ENCODE results near the gene PKP4. TPM values are rescaled to one million over a fixed set of nuclear protein-coding genes. Genes with fewer than 3 reads are reported as not detected.
"Not testable (repeated sequence)": the region's sequence is repeated elsewhere in the genome, so short reads cannot be mapped to it uniquely, and the experiment has no call there.

Gene PKP4
- total RNA-seq, 1 experiment from 2014 or later = 111 TPM

DNA sequence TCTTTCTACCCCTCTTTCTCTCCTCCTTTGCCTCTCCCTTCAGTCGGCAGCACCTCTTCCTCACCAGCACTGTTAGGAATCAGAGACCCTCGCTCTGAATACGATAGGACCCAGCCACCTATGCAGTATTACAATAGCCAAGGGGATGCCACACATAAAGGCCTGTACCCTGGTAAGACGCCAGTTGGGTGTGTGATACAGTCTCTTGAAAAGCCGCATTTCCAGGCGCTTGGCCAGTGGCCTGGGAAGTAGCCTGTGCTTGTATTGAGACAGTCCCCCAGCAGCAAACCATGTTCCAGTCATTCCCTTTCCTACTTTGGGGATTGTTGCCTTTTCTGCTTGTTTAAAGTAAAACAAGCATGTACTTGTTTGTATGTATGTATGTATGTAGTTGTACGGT, 219.9 kb downstream of the PKP4 start:
- DNase-seq (ENCODE audit: low spot score) = no peak

DNA sequence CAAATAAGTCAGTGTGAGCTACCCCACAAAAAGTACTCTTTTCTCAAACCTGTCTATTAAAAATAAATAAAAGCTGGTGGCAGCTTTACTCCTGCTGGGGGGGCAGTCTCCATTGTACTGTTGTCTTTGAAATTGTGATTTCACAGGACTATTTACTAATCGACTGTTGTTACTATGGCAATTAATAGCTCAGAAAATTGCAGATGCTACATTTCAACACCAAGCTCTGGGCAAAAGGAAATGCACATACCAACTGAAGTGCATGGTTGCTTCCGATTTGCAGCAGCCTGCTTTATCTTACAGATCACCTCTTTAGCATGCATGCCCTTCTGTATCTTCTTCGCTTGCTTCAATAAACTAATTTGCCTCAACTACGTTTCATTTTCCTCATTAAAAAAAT, 220.8 kb downstream of the PKP4 start:
- no peak for DNase-seq (ENCODE audit: low spot score)

DNA sequence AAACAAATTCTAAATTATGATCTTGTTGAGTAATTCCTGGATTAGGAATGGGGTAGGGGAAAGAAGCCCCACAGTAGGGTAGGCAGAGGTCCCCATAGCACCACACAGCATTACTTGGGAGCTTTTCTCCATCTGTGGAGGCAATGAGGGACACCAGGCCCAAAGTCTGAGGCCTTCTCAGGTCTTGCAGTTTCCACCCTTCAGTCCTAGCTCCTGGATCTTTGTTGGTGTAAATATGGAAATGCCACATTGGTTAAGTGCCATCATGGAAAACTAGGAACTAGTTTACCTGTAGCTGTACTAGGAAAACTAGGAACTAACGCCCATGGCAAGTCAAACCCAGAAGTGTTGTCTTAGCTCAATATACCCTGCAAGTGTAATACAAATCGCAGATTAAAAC, 225.1 kb downstream of the PKP4 start:
- DNase-seq (ENCODE audit: low spot score) = no peak

DNA sequence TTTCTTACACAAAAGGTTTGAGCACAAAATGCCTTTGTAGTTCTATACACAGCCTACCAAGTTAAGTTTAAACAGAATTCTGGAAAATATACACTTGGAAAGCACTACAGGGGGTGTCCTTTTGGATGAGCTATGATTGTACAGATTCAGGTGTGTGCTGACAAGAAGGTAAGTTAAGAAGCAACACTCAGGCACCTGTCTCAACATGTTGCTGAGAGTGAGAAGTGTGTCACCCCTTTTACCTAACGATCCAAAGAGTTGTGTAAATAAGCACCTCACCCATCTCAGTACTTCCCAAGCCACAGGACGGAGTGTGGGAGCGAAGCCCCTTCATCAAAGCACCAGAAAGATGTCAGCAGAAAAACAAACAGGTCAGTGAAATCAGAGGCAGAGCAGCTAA, 228.9 kb downstream of the PKP4 start:
- DNase-seq (ENCODE audit: low spot score) = no peak

DNA sequence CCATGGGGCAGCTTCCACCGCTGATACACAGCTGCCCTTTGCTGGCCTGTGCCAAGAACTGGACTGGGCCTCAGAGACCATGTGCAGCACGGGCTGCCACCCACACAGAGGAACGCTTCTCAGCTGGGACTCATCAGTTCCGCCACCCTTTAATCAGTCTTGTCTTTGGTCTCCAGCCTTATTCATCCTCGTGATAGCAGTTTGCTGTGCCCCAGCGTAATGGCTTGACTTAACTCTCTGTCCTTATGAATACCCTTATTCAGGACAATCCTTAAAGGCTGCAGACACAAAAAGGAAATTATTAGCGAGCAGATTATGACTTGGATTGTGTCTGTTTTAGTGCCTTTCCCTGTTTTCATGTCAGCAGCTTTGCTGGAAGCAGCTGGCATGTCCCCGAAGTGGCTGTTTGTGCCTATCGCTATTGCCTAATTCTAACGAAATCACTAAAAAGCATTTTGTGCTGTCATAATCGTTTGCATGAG, 229.5 kb downstream of the PKP4 start:
- DNase-seq (ENCODE audit: low spot score) = no peak

DNA sequence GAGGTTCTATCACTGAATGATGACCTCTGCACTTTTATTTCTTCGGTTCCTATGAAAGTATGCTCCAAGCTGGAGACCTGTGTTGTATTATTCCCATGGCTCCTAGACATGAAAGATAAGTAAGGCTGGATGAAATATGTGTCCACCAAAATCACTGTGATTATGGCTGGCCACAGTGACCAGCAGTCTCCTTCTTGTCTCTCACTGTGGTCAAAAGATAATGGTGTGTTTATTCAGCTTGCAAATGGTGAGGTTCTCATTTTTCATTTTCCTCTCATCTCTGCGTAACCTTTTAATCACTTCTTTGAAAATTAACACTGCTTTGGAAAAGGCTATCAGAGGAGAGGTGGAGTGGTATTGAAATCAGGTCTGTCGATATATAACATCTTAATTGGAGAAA, 230.6 kb downstream of the PKP4 start:
- no peak for DNase-seq (ENCODE audit: low spot score)

DNA sequence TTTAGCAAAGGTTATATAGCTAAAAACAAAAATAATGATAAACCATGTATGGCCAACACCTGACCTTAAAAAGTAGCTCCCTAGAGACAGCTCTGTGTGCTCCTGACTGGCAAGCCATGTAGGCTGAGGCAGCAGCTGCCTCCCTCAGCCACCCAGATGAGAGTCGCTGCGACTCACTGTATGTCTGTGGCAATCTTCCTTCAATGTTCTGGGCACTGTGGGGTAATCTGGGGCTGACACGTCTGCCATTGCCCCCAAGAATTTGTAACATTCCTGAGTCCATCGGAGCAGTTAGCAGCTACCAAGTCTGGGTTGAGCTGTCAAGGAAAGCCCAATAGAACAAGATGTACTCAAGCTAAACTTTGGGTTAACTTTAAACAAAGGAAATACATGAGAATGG, 232.0 kb downstream of the PKP4 start:
- DNase-seq (ENCODE audit: low spot score) = no peak

DNA sequence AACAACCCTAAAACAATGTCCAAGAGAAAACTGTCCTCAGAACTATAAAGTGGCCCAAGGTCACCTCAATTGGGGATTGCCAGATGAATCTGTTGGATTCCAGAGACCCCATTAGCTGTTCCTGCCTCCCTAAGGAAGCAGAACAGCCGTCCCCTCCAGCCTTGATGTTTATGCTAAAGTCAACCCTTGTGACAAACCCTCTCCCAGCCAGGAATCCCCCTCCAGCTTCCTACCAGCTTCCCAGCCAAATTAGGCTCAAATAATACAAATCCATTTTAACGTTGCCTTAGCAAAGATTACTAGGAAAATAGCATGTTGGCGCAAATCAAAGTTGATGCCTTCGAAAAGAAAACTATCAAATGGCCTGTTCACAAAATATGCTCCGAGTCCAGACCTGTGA, 232.6 kb downstream of the PKP4 start:
- no peak for DNase-seq (ENCODE audit: low spot score)

DNA sequence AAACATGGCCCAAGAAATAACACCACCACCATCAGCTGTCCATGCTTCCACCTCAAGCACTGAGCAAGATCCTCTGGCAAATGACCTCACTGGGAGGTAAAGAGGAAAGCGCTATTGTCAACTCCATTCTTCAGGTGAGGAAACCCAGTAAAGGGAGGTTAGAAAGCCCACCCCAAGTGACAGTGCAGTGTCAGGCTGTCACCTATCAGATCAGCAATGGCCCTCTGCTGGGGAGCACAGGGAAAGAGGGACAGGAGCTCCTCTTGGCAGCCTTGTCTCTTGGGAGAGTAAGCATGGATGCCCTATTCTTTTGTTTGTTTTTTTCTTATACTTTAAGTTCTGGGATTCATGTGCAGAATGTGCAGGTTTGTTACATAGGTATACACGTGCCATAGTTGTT, 234.1 kb downstream of the PKP4 start:
- DNase-seq (ENCODE audit: low spot score) = no peak

DNA sequence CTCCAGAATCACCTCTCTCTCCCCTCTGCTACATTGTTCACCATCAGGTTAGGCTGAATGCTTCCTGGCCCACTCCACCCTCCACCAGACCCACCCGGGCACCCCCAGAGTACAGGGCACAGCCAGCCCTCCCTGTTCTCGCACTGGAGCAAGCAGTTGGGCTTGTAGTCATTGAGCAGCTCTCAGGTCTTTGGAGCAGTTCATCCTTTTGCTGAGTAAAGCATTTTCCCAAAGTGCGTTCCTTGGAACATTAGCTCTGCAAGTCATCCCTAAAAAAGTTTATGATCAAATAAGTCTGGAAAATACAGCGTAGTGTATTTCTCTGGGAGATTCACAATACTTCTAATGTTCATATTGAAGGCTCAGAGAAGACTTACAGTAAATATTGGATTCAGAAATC, 234.9 kb downstream of the PKP4 start:
- no peak for DNase-seq (ENCODE audit: low spot score)

DNA sequence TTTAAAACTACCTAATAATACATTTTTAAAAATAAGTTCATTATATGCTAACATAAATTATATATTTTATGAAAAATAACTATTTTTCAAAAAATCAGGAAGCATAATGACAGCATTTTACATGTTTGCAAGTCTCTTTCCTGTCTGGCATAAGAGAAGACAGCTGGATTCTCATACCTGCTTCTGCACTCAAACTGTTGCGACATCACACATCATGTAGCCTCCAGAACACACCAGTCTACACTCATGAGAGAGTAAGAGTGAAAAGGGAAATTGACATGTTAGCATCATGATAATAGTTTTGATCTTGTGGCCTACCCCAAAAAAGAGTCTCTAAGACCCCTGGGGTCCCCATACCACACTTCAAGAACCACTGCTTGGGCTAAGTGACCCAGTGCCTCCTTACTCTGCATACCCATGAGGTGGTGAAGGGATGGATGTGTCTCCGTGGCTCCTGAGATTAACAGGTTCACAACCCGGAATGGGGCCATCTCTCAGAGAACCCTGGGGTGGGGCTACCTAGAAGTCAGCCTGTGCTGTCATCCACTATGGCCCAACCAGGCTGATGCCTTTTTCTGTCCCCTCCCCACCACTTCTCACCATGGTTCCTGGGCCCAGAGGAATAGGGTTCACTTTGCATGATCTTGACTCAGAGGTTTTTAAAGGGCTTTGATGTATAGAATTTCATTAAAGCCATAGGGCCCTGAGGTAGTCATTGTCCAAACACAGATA, 235.8 kb downstream of the PKP4 start:
- DNase-seq (ENCODE audit: low spot score) = no peak

DNA sequence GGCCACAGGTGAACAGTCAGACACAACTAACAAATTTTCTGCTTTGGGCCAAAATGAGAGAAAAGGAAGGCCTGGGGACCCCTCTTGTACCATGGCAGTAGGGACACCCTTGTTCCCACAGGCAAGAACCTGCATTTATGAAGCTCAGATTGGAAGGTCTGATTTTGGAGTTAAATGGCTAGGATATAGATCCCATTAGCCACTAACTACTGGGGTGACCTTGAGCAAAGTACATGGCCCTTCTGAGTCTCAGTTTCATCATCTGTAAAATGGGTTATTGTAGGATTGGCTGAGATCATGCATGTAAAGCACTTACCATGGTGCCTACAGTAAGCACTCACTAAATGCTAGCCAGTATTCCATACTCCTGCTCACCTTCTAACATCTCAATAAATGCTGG, 236.7 kb downstream of the PKP4 start:
- no peak for DNase-seq (ENCODE audit: low spot score)

DNA sequence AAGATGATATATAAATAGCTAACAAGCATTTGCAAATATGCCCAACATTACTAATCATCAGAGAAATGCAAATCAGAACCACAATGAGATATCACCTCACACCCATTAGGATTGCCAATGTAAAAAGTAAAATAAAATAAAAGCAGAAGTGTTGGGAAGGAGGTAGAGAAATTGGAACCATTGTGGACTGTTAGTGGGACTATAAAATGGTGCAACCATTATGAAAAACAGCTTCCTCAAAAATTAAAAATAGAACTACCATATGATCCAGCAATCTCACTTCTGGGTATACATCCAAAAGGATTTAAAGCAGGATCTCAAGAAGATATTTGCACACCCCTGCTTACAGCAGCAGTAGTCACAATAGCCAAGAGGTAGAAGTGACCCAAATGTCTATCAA, 238.6 kb downstream of the PKP4 start:
- no peak for DNase-seq (ENCODE audit: low spot score)

DNA sequence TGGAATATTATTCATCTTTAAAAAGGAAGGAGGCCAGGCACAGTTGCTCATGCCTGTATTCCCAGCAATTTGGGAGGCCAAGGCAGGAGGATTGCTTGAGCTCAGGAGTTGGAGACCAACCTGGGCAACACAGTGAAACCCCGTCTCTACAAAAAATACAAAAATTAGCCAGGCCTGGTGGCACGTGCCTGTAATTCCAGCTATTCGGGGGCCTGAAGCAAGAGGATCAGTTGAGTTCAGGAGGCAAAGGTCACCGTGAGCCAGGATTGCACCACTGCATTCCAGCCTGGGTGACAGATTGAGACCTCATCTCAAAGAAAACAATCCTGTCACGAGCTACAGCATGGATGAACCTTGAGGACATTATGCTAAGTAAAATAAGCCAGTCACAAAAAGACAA, 239.0 kb downstream of the PKP4 start:
- DNase-seq (ENCODE audit: low spot score) = not testable (repeated sequence)

DNA sequence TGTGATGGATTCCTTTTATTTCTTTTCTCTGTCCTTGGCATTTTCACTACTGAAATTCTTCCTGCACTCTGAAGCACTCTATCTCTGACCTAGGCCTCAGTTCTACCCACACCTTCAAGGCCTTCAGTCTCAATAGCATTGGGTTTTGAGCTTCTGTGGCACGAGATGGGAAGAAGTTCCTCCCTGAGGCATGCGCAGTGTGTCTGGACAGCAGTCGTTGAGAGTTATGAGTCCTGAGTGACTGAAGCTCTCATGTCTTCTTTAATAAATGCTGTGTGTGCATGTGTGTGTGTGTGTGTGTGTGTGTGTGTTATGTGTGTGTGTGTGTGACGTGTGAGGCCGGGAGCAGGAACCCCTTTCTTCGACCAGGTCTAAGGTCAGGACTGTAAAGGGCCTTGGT, 242.6 kb downstream of the PKP4 start:
- DNase-seq (ENCODE audit: low spot score) = no peak

DNA sequence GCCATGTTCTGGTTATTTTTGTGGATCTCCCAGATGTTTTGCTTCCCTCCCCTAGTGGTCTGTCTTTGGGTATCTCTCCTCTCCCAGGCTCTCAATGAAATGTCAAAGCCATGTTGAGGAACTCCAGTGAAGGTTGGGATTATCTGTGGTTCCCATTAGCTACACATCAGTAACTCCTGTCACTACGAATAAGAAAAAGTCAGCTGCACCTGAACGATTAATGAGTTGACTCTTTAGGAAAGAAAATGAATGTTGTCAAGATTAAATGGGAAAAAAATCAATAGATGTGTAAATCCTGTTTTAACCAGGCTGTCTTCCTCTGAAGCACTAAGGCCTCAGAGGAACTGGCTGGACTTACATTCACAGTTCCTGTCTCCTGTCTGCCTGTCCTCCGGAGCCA, 244.3 kb downstream of the PKP4 start:
- no peak for DNase-seq (ENCODE audit: low spot score)

DNA sequence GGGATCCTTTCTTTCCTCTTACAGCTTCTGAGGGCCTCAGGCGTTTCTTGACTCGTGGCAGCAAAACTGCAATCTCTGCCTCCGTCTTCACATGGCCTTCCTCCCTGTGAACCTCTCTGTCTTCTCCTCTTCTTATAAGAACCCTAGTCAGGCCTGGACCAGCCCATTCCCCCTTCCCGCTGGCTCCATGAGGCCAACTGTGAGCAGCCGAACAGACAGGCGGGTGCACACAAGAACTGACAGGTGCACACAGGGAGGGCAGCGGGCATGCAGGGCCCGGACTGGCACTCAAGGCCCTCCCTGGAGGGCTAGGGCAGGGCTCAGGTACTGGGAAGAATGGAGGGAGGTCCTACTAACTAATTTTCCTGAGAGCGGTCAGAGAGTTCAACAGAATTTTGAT, 246.0 kb downstream of the PKP4 start:
- DNase-seq (ENCODE audit: low spot score) = no peak

DNA sequence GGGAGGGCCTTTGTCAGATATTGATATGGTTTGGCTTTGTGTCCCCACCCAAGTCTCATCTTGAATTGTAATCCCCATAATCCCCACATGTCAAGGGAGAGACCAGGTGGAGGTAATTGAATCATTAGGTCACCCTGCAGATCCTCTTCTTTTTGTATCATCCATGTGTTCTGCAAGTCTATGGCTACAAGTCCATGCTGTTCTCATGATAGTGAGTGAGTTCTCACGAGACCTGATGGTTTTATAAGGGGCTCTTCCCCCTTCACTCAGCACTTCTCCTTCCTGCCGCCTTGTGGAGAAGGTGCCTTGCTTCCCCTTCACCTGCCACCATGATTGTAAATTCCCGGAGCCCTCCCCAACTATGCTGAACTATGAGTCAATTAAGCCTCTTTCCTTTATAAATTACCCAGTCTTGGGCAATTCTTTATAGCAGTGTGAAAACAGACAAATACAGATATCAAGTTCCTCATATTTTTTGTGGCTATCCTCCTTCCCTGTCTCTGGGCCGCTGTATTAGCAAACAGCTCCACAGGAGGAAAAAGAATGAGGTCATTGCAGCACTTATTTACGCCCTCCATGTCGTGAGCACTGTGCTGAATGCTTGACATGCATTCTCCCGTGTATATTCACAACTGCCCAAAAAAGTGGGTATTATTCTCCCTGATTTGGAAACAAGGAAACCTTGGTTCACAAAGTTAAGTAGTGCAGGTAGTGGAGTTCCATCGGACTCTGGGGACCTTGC, 248.1 kb downstream of the PKP4 start:
- DNase-seq (ENCODE audit: low spot score) = not testable (repeated sequence)

DNA sequence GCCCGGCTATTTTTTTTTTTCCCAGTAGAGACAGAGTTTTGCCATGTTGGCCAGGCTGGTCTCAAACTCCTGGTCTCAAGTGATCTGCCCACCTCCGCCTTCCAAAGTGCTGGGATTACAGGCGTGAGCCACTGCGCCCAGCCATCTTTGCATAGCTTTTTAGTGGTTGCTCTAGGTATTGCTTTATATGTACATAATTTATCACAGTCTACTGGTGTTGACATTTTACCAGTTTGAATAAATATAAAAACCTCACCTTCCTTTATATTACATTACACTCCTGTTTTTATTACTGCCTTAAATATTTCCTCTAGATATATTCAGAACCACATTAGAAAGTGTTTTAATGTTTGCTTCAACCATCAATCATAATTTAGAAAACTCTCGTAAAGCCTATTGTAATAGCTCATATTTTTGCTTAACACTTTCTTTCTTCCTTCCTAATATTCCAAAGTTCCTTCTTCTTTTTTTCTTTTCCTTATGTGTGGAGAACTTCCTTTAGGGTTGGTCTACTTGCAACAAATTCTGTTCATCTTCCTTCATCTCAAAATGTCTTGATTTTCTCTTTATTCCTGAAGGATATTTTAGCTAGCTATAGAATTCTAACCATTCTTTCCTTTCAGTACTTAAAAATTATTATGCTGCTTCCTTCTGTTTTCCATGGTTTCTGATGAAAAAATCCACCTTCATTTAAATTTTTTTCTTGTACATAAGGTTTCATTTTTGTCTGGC, 256.2 kb downstream of the PKP4 start:
- DNase-seq (ENCODE audit: low spot score) = no peak

DNA sequence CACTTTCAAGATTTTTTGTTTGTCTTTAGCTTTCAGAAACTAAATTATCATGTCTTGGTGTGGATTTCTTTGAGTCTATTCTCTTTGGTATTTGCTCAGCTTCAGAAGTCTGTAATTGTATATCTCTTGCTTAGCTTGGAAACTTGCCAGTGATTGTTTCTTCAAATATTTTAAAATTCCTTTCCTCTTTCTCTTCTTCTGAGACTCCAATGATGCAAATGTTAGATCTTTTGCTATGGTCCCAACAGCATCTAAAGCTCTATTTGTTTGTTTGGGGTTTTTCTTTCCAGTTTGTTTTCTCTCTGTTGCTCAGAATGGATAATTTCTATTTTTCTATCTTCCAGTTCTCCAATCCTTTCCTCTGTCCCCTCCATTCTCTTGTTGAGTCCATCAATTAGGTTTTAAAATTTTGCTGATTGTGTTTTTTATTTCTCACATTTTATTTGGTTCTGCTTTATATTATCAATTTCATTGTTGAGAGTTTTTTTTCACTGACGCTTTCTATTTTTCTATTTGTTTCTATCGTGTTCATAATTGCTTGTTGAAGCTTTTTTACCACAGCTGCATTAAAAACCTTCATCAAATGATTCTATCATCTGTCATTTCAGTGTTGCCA, 256.9 kb downstream of the PKP4 start:
- DNase-seq (ENCODE audit: low spot score) = no peak

DNA sequence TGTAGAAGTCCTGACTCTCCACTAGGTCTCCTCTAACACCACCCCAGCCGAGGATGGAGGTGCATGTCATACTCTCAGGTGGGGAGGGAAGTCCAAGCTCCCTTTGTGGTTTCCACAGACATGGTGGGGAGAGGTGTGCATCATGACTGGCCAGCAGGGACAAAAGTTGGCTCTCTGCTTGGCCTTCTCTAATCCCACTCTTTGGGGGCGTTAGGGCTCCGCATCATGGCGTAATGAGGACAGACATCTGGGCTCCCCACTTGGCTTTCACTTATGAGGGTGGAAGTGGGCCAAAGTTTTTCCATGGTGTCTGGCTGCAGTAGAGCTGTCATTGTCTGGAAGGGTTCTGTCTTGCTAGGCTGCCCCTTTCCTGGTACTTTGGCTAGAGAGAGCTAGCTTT, 257.7 kb downstream of the PKP4 start:
- DNase-seq (ENCODE audit: low spot score) = no peak

DNA sequence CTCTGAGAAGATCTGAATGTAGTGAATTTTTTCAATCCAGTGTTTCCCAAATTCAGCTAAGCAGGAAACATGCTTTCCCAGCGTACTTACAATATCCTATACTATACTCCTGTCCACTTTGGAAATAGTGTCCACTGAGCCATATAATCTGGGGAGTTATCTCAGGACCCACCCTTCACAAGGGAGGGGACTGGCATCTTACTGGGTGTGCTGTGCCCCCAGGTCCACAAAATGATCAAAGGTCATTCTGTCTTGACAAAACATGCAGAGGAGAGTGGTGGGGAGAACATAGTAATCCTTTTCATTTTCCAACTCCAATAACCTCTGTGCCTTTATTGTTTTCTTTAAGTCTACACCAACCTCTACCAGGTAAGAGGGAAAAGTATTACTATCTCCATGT, 258.6 kb downstream of the PKP4 start:
- no peak for DNase-seq (ENCODE audit: low spot score)
